Panc1 (cell line): Measurements from ENCODE around the gene KCNMA1. TPM values are rescaled to one million over a fixed set of nuclear protein-coding genes. Genes with fewer than 3 reads are reported as not detected.

Experiments used
- ATAC-seq: fragments of 200-7000 bp; cut with Tn5 transposase; 2 replicates; pipeline ENCODE4 v1.9.1; 2020; ENCODE audit warnings: mild to moderate bottlenecking, moderate library complexity
- BruUV-seq: library from RNA; stranded (reverse); fragments of 400-500 nt; replicated peaks from 2 replicates; lab custom pipeline; 2021; lab: Mats Ljungman, UMichigan
- CTCF ChIA-PET: fragments of 300-600 bp; sonication (Branson Sonifier 250); formaldehyde crosslinking; loops from one replicate; lab custom pipeline; 2022; ENCODE audit warnings: antibody characterized with exemption; lab: Charles Lee
- POLR2A ChIA-PET: fragments of 300-600 bp; sonication (Branson Sonifier 250); formaldehyde crosslinking; loops from one replicate; lab custom pipeline; 2022; ENCODE audit warnings: antibody characterized with exemption; lab: Charles Lee
- DNase-seq: peaks from one replicate; pipeline ENCODE4 v3.0.0-alpha.2; 2010; ENCODE audit warnings: low read depth, low spot score
- H3K27ac ChIP-seq: 2 replicates; pipeline ENCODE4 v1.5.1; 2011; ENCODE audit warnings: mild to moderate bottlenecking, low read length, inconsistent platforms
- H3K27me3 ChIP-seq: fragments of 200-500 bp; sonication (Bioruptor generic); 2 replicates; pipeline ENCODE4 v1.6.0; 2014; ENCODE audit warnings: low read length, inconsistent platforms; ENCODE audit not compliant: control insufficient read depth, insufficient read depth
- H3K36me3 ChIP-seq: fragments of 200-500 bp; sonication (Bioruptor generic); 2 replicates; pipeline ENCODE4 v1.5.1; 2014; ENCODE audit warnings: inconsistent platforms, mild to moderate bottlenecking, low read length, moderate library complexity; ENCODE audit not compliant: control insufficient read depth, insufficient read depth
- H3K4me1 ChIP-seq: 2 replicates; pipeline ENCODE4 v1.5.1; 2011; ENCODE audit warnings: inconsistent platforms, mild to moderate bottlenecking, low read length, moderate library complexity; ENCODE audit not compliant: control insufficient read depth, insufficient read depth
- H3K4me3 ChIP-seq, 2 experiments: 2 replicates each; pipeline ENCODE4 v1.5.1; 2011 to 2012; ENCODE audit warnings: low read depth in 2 of 2, low read length in 2 of 2, mild to moderate bottlenecking in 2 of 2, inconsistent platforms in 1 of 2, moderate library complexity in 1 of 2
- H3K9me3 ChIP-seq: fragments of 200-500 bp; sonication (Bioruptor generic); 2 replicates; pipeline ENCODE4 v1.5.1; 2014; ENCODE audit warnings: low read depth, mild to moderate bottlenecking, inconsistent platforms, low read length, moderate library complexity; ENCODE audit not compliant: control insufficient read depth, insufficient read depth
- POLR2AphosphoS5 ChIP-seq: IDR thresholded peaks from 2 replicates; pipeline ENCODE4 v1.6.1; 2012; ENCODE audit warnings: mild to moderate bottlenecking, low read depth, low read length, moderate library complexity
- SIN3A ChIP-seq: IDR thresholded peaks from 2 replicates; pipeline ENCODE4 v1.6.1; 2012; ENCODE audit warnings: low read depth, mild to moderate bottlenecking, low read length, moderate library complexity, borderline replicate concordance; ENCODE audit not compliant: insufficient read depth
- TCF7L2 ChIP-seq: IDR thresholded peaks from 2 replicates; pipeline ENCODE4 v1.6.1; 2011; ENCODE audit warnings: mild to moderate bottlenecking, low read depth, low read length, inconsistent platforms
- in situ Hi-C: cut with HindIII; loops from 2 replicates; pipeline ENCODE4 v1.10.0; 2016; ENCODE audit warnings: low sequenced_read_pairs, low pct_unique_long_range_greater_than_20kb
- intact Hi-C: fragments of 100-400 bp; cut with micrococcal nuclease; formaldehyde crosslinking; loops from one replicate; pipeline ENCODE4 v1.10.0; 2022; ENCODE audit not compliant: unreplicated experiment
- total RNA-seq: library from RNA; stranded (reverse); gene quantifications from one replicate; pipeline ENCODE4 v1.2.1, GENCODE V29; 2021; ENCODE audit not compliant: unreplicated experiment
- TF ChIP-seq, protein P1 (sequence below), 2 experiments: IDR thresholded peaks; 2 replicates each; pipeline ENCODE4 v1.6.1; 2011 to 2012; ENCODE audit warnings: low read depth in 2 of 2, control low read depth in 1 of 2, low read length in 1 of 2, mild to moderate bottlenecking in 1 of 2, moderate library complexity in 1 of 2; ENCODE audit not compliant: insufficient read depth in 1 of 2
- TF ChIP-seq, protein P2 (sequence below): fragments of 450-650 bp; IDR thresholded peaks from 2 replicates; pipeline ENCODE4 v1.5.1; 2017; ENCODE audit warnings: mild to moderate bottlenecking

The KCNMA1 gene
- total RNA-seq, 1 experiment from 2014 or later: 91.9 TPM

DNA sequence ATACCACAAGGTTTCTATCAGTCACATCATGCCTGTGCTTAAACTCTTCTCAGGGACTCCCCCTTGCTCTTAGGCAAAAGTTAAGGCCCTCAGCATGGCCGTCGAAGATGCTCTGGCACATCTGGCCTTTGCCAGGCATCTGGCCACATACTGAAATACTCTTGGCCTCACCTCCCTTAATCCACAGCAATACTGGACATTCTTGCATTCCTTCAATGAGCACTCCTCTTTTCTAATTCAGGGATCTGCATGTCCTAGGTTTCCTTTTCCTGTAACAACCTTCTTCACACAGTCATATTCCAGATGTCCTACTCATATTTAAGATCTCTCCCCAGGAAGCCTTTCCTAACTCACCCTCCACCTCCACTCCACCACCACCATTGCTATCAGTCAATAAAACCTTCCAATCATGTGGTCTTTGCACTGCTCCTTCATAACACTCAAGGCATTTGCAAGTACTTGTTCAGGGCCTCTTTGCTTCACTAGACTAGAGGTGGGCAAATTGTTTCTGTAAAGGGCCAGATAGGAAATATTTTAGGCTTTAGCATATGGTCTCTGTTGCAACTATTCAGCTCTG lies 216.6 kb downstream of the KCNMA1 start:
- POLR2A ChIA-PET: no interaction called here
- in situ Hi-C loops (no loop called here), intact Hi-C loops (no loop called here)
- peaks cover 25% of the 10 kb centered on the region for H3K4me1 ChIP-seq
- no peak for TF ChIP-seq SIN3A
- TF ChIP-seq, protein P1, sequence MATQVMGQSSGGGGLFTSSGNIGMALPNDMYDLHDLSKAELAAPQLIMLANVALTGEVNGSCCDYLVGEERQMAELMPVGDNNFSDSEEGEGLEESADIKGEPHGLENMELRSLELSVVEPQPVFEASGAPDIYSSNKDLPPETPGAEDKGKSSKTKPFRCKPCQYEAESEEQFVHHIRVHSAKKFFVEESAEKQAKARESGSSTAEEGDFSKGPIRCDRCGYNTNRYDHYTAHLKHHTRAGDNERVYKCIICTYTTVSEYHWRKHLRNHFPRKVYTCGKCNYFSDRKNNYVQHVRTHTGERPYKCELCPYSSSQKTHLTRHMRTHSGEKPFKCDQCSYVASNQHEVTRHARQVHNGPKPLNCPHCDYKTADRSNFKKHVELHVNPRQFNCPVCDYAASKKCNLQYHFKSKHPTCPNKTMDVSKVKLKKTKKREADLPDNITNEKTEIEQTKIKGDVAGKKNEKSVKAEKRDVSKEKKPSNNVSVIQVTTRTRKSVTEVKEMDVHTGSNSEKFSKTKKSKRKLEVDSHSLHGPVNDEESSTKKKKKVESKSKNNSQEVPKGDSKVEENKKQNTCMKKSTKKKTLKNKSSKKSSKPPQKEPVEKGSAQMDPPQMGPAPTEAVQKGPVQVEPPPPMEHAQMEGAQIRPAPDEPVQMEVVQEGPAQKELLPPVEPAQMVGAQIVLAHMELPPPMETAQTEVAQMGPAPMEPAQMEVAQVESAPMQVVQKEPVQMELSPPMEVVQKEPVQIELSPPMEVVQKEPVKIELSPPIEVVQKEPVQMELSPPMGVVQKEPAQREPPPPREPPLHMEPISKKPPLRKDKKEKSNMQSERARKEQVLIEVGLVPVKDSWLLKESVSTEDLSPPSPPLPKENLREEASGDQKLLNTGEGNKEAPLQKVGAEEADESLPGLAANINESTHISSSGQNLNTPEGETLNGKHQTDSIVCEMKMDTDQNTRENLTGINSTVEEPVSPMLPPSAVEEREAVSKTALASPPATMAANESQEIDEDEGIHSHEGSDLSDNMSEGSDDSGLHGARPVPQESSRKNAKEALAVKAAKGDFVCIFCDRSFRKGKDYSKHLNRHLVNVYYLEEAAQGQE (IDR thresholded peaks at IDR 0.05; ENCODE audit: insufficient read depth in 1 of 2, low read depth in 2 of 2, low read length in 1 of 2): no peak
- no peak for TF ChIP-seq TCF7L2
- TF ChIP-seq, protein P2, sequence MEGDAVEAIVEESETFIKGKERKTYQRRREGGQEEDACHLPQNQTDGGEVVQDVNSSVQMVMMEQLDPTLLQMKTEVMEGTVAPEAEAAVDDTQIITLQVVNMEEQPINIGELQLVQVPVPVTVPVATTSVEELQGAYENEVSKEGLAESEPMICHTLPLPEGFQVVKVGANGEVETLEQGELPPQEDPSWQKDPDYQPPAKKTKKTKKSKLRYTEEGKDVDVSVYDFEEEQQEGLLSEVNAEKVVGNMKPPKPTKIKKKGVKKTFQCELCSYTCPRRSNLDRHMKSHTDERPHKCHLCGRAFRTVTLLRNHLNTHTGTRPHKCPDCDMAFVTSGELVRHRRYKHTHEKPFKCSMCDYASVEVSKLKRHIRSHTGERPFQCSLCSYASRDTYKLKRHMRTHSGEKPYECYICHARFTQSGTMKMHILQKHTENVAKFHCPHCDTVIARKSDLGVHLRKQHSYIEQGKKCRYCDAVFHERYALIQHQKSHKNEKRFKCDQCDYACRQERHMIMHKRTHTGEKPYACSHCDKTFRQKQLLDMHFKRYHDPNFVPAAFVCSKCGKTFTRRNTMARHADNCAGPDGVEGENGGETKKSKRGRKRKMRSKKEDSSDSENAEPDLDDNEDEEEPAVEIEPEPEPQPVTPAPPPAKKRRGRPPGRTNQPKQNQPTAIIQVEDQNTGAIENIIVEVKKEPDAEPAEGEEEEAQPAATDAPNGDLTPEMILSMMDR: no peak
- TF ChIP-seq POLR2AphosphoS5: no peak
- H3K27me3 ChIP-seq: no peaks in the 10 kb centered on the region
- H3K27ac ChIP-seq: no peak overlapping the region
- DNase-seq: no peak
- no peaks in the 10 kb centered on the region for H3K9me3 ChIP-seq
- ATAC-seq: no peak
- BruUV-seq: no TSS peak
- no peak overlapping the region for H3K4me3 ChIP-seq
- no peaks in the 10 kb centered on the region for H3K36me3 ChIP-seq
- CTCF ChIA-PET: no interaction called here

DNA sequence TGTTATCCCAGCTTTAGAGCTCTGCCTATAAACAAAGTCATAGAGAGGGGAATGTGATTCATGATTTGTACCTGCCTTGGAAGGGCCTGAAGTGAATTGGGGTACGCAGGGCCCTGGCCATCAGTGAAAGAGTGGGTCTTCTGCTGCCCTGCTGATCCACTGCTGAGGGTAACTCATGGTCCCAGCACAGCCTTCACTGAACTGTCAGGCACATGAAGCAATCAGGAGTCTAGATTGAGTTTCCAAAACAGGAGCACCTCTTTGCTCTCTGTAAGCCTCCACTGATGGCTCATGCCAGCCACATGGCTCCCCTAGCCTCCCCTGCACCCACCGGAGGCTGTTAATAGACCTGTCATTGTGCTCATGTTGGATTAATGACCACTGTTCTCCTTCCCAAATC lies 217.6 kb downstream of the KCNMA1 start:
- TF ChIP-seq, protein P2: no peak
- TF ChIP-seq TCF7L2: no peak
- TF ChIP-seq SIN3A: no peak
- TF ChIP-seq POLR2AphosphoS5: no peak
- TF ChIP-seq, protein P1 (IDR thresholded peaks at IDR 0.05; ENCODE audit: insufficient read depth in 1 of 2, low read depth in 2 of 2, low read length in 1 of 2): no peak
- in situ Hi-C loops: no loop called here
- Histone ChIP-seq H3K27ac (no peak overlapping the region), H3K27me3 (no peaks in the 10 kb centered on the region), H3K9me3 (no peaks in the 10 kb centered on the region), H3K36me3 (no peaks in the 10 kb centered on the region), H3K4me3 (no peak overlapping the region), H3K4me1 (peaks cover 35% of the 10 kb centered on the region)
- intact Hi-C loops: no loop called here
- BruUV-seq: no TSS peak
- ChIA-PET POLR2A (no interaction called here), CTCF (no interaction called here)
- no peak for DNase-seq
- ATAC-seq: no peak
